NT2/D1 (cell line): Measurements from ENCODE around the gene CTTNBP2.

Experiments
- SUZ12 ChIP-seq: IDR thresholded peaks from 2 replicates; pipeline ENCODE4 v1.6.1; 2011; ENCODE audit not compliant: insufficient read length, insufficient read depth; ENCODE audit errors: extremely low read depth
- ZNF274 ChIP-seq: IDR thresholded peaks from 2 replicates; pipeline ENCODE4 v1.6.1; 2011; ENCODE audit warnings: mild to moderate bottlenecking, low read depth, low read length

GRCh38 chr7:117724898-117725297 lies 148.3 kb downstream of the CTTNBP2 start:
- TF ChIP-seq SUZ12 (no peak), ZNF274 (no peak)
